K562 (cell line): Measurements from ENCODE around the gene UTP20. TPM values are rescaled to one million over a fixed set of nuclear protein-coding genes. Genes with fewer than 3 reads are reported as not detected.

Experiments used
- ATAC-seq: fragments of 200-7000 bp; cut with Tn5 transposase; 3 replicates; pipeline ENCODE4 v1.9.1; 2020; ENCODE audit warnings: moderate library complexity
- BruUV-seq: library from RNA; stranded (reverse); fragments of 400-500 nt; replicated peaks from 2 replicates; lab custom pipeline; 2021; lab: Mats Ljungman, UMichigan
- CTCF ChIA-PET: fragments of 300-600 bp; formaldehyde crosslinking; extraction: SDS; loops from one replicate; lab custom pipeline; 2021; ENCODE audit warnings: low intra/inter-chr PET ratio; lab: Yijun Ruan, JAX
- POLR2A ChIA-PET: fragments of 300-600, 350-650 bp; sonication (Branson Sonifier 250); formaldehyde crosslinking; extraction: SDS; loops from one replicate; lab custom pipeline; 2021; ENCODE audit warnings: antibody characterized with exemption, inconsistent platforms; lab: Yijun Ruan, JAX
- DNase-seq, 4 experiments: peaks; one replicate each; pipeline versions ENCODE4 v3.0.0 to v3.0.0-alpha.2; 2011 to 2018; ENCODE audit warnings: low spot score in 3 of 4, mixed read lengths in 3 of 4; ENCODE audit errors: extremely low read depth in 1 of 4
- FAIRE-seq: peaks from 2 replicates; lab custom pipeline; 2011; peaks lifted over from hg19 to GRCh38; lab: Jason Lieb, UNC
- H2AFZ ChIP-seq: 2 replicates; pipeline ENCODE4 v1.6.0; 2011; ENCODE audit warnings: low read depth, low read length, control low read depth, inconsistent platforms
- H3K27ac ChIP-seq: fragments of 200-600 bp; 3 replicates; pipeline ENCODE4 v1.8.0; 2011; ENCODE audit warnings: low read depth, mild to moderate bottlenecking, control low read depth, inconsistent platforms, low read length, moderate library complexity, mixed read lengths; ENCODE audit errors: extremely low read depth
- H3K27me3 ChIP-seq, 2 experiments: fragments of 300-600 bp in 1 of 2; 2 replicates in 1 of 2; 3 replicates in 1 of 2; pipeline versions ENCODE4 v1.6.0 to v1.8.0; 2011; ENCODE audit warnings: inconsistent platforms in 2 of 2, low read length in 2 of 2, mild to moderate bottlenecking in 1 of 2, mixed read lengths in 1 of 2, moderate library complexity in 1 of 2; ENCODE audit not compliant: control insufficient read depth in 2 of 2, insufficient read depth in 2 of 2
- H3K36me3 ChIP-seq: fragments of 300-600 bp; 3 replicates; pipeline ENCODE4 v1.8.0; 2011; ENCODE audit warnings: mild to moderate bottlenecking, low read length, inconsistent platforms; ENCODE audit not compliant: control insufficient read depth, insufficient read depth
- H3K4me1 ChIP-seq, 2 experiments: fragments of 200-600 bp in 1 of 2; replicated peaks in 1 of 2; 2 replicates in 1 of 2; 3 replicates in 1 of 2; pipeline versions ENCODE4 v1.5.1 to v1.8.0; 2011; ENCODE audit warnings: inconsistent platforms in 2 of 2, low read length in 2 of 2, mild to moderate bottlenecking in 1 of 2, mixed read lengths in 1 of 2, moderate library complexity in 1 of 2; ENCODE audit not compliant: control insufficient read depth in 2 of 2, insufficient read depth in 2 of 2
- H3K4me2 ChIP-seq: 2 replicates; pipeline ENCODE4 v1.6.1; 2011; ENCODE audit warnings: low read length, control low read depth, inconsistent platforms, mixed read lengths; ENCODE audit not compliant: insufficient read depth
- H3K4me3 ChIP-seq: fragments of 200-600 bp; sonication (generic), shearing (Covaris generic); 2 replicates; pipeline ENCODE4 v1.5.1; 2016; ENCODE audit warnings: control low read depth, inconsistent platforms
- H3K79me2 ChIP-seq: fragments of 200-600 bp; 3 replicates; pipeline ENCODE4 v1.8.0; 2011; ENCODE audit warnings: low read length, inconsistent platforms; ENCODE audit not compliant: control insufficient read depth, insufficient read depth
- H3K9ac ChIP-seq, 2 experiments: 2 replicates each; pipeline versions ENCODE4 v1.6.0 to v1.6.1; 2011; ENCODE audit warnings: low read depth in 2 of 2, low read length in 2 of 2, control low read depth in 1 of 2, inconsistent platforms in 1 of 2, mild to moderate bottlenecking in 1 of 2, mixed read lengths in 1 of 2; ENCODE audit not compliant: insufficient read depth in 1 of 2
- H3K9me1 ChIP-seq: one replicate; pipeline ENCODE4 v1.6.0; 2011; ENCODE audit warnings: inconsistent platforms, mild to moderate bottlenecking, low read length, moderate library complexity; ENCODE audit not compliant: control insufficient read depth, insufficient read depth
- H3K9me3 ChIP-seq: replicated peaks from 2 replicates; pipeline ENCODE4 v1.5.1; 2011; ENCODE audit warnings: low read depth, low read length, inconsistent platforms; ENCODE audit not compliant: control insufficient read depth, insufficient read depth
- H4K20me1 ChIP-seq: replicated peaks from 2 replicates; pipeline ENCODE4 v1.6.1; 2011; ENCODE audit warnings: low read length, inconsistent platforms, mixed read lengths; ENCODE audit not compliant: control insufficient read depth, insufficient read depth
- AFF4 ChIP-seq: sonication (generic); formaldehyde crosslinking; IDR thresholded peaks from 2 replicates; pipeline ENCODE4 v1.8.0; 2023; ENCODE audit warnings: mild to moderate bottlenecking, missing genetic modification reagents
- ESRRB ChIP-seq: fragments of 250-450 bp; sonication (Bioruptor Pico); IDR thresholded peaks from 2 replicates; pipeline ENCODE4 v1.5.0; 2020; ENCODE audit warnings: mild to moderate bottlenecking, moderate library complexity, borderline replicate concordance
- HIVEP1 ChIP-seq: fragments of 250-450 bp; sonication (Bioruptor Pico); IDR thresholded peaks from 2 replicates; pipeline ENCODE4 v1.4.0; 2020; ENCODE audit warnings: mild to moderate bottlenecking
- NELFE ChIP-seq: IDR thresholded peaks from 2 replicates; pipeline ENCODE4 v1.6.1; 2011; ENCODE audit warnings: mild to moderate bottlenecking; ENCODE audit not compliant: insufficient read depth, insufficient read length
- NFXL1 ChIP-seq: fragments of 450-650 bp; formaldehyde crosslinking; IDR thresholded peaks from 2 replicates; pipeline ENCODE4 v1.4.0; 2021; ENCODE audit warnings: mild to moderate bottlenecking
- POLR2AphosphoS2 ChIP-seq: IDR thresholded peaks from 2 replicates; pipeline ENCODE4 v1.6.1; 2012; ENCODE audit warnings: low read length, improper control_type of control experiment
- ZNF644 ChIP-seq: fragments of 200-800 bp; sonication (Bioruptor generic); IDR thresholded peaks from 2 replicates; pipeline ENCODE4 v1.6.1; 2016; ENCODE audit warnings: low read depth, missing genetic modification characterization, missing compliant biosample characterization
- ZNF785 ChIP-seq: fragments of 250-450 bp; sonication (Bioruptor Pico); IDR thresholded peaks from 2 replicates; pipeline ENCODE4 v1.4.0; 2020; ENCODE audit warnings: mild to moderate bottlenecking
- WGBS: fragments of 100-300 bp; shearing (Covaris generic); methylation state at CpG from one replicate; pipeline ENCODE4 v1.1.6; 2016; ENCODE audit warnings: low coverage, mixed read lengths; ENCODE audit not compliant: insufficient coverage; ENCODE audit errors: missing lambda C conversion rate; 5-methylcytosine and 5-hydroxymethylcytosine counted together
- in situ Hi-C: fragments of 300-500 bp; cut with MboI; formaldehyde crosslinking; loops from 4 replicates; pipeline ENCODE4 v1.15.0; 2018; ENCODE audit warnings: inconsistent platforms, mixed read lengths
- intact Hi-C: fragments of 100-400 bp; cut with micrococcal nuclease; formaldehyde crosslinking; loops from 2 replicates; pipeline ENCODE4 v1.14.2; 2022
- polyA plus RNA-seq, 8 experiments: library from polyadenylated mRNA; depleted of rRNA in 4 of 8; stranded (reverse) in 5 of 8; unstranded in 3 of 8; fragments of >200 nt; fragmentation: Nextera tagmentation in 2 of 8; fragmentation: Illumina TruSeq in 1 of 8; extraction: Ambion mirVana in 2 of 8; extraction: Trizol in 1 of 8; gene quantifications; 2 replicates each; pipeline versions ENCODE4 v1.2.1 to v1.2.3, GENCODE V29; 2011 to 2014; ENCODE audit warnings: inconsistent platforms in 1 of 8, missing spikeins in 1 of 8
- total RNA-seq, 7 experiments: library from RNA; depleted of rRNA in 6 of 7; stranded (reverse); fragments of >200 nt in 6 of 7; fragmentation: Illumina TruSeq in 2 of 7; extraction: Trizol in 2 of 7; gene quantifications; 2 replicates each; pipeline versions ENCODE4 v1.2.1 to v1.2.3, GENCODE V29; 2011 to 2021; ENCODE audit warnings: low replicate concordance in 1 of 7

The UTP20 gene
- total and polyA plus RNA-seq, 9 of the 15 experiments (the other 6 are each of a cell fraction or from before 2014, with no cell fraction given) = 4.3 to 41.3 (median 20.7) TPM

DNA sequence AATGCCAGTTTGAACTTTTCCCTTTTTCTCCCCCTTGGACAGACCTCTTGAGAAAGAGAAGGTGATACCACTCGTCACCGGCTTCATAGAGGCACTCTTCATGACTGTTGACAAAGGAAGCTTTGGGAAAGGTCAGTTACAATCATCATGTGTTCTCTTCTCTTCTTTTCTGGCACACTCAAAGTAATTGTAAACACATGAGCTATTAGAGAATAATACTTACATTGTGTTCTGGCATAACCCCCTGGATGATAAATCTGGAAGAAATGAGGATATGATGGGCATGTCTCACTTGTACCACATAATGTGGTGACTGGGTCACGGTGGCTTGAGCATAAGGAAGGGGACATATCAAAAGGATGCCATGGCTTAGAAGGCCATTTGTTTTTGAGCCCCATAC, 20.0 kb downstream of the UTP20 start:
- ATAC-seq = no peak
- DNase-seq = no peak
- in situ Hi-C loops = no loop called here
- Histone ChIP-seq H3K9ac (no peak overlapping the region), H3K36me3 (peaks cover 88% of the 10 kb centered on the region), H4K20me1 (no peaks in the 10 kb centered on the region), H3K4me1 (no peaks in the 10 kb centered on the region), H2AFZ (no peak overlapping the region), H3K9me3 (no peaks in the 10 kb centered on the region), H3K4me3 (no peak overlapping the region), H3K79me2 (no peaks in the 10 kb centered on the region), H3K4me2 (no peak overlapping the region), H3K9me1 (no peaks in the 10 kb centered on the region), H3K27ac (no peak overlapping the region), H3K27me3 (no peaks in the 10 kb centered on the region)
- no TSS peak for BruUV-seq
- POLR2A ChIA-PET = no interaction called here
- no peak for FAIRE-seq
- intact Hi-C loops = no loop called here
- WGBS = 93% methylated on average over 3 of the region's 3 CpGs
- TF ChIP-seq ZNF644 (tag) = no peak
- no peak for TF ChIP-seq ZNF785 (CRISPR knock-in tag)
- TF ChIP-seq NELFE = no peak
- no peak for TF ChIP-seq ESRRB (CRISPR knock-in tag)
- TF ChIP-seq HIVEP1 (CRISPR knock-in tag) = no peak
- TF ChIP-seq POLR2AphosphoS2 = no peak
- no peak for TF ChIP-seq NFXL1
- no peak for TF ChIP-seq AFF4 (CRISPR knock-in tag)
- CTCF ChIA-PET = no interaction called here
